GM12878 (cell line): ENCODE results near the gene DNAJB5. TPM values are rescaled to one million over a fixed set of nuclear protein-coding genes. Genes with fewer than 3 reads are reported as not detected.

ENCODE experiments used
- CBX5 ChIP-seq: sonication (generic); IDR thresholded peaks from 2 replicates; pipeline ENCODE4 v1.6.1; 2016; ENCODE audit warnings: low read depth, moderate library complexity, mild to moderate bottlenecking, inconsistent platforms
- CREB1 ChIP-seq: IDR thresholded peaks from 2 replicates; pipeline ENCODE4 v1.6.1; 2012; ENCODE audit warnings: low read depth, mild to moderate bottlenecking, inconsistent platforms
- HDAC2 ChIP-seq: fragments of 200-600 bp; sonication (generic); IDR thresholded peaks from 2 replicates; pipeline ENCODE4 v1.6.1; 2017
- HDGF ChIP-seq: fragments of 450-650 bp; IDR thresholded peaks from 2 replicates; pipeline ENCODE4 v1.6.1; 2016; ENCODE audit warnings: antibody characterized with exemption
- MYC ChIP-seq: IDR thresholded peaks from 2 replicates; pipeline ENCODE4 v1.6.1; 2011; ENCODE audit warnings: mild to moderate bottlenecking, low read length, moderate library complexity, inconsistent platforms; ENCODE audit not compliant: insufficient read depth, insufficient replicate concordance, insufficient read length, severe bottlenecking
- NRF1 ChIP-seq: conservative IDR thresholded peaks from 2 replicates; pipeline ENCODE4 v1.6.1; 2011; ENCODE audit warnings: mild to moderate bottlenecking, low read depth, low read length, improper control_type of control experiment
- POLR2AphosphoS2 ChIP-seq: IDR thresholded peaks from 2 replicates; pipeline ENCODE4 v1.6.1; 2011; ENCODE audit warnings: low read depth, mild to moderate bottlenecking, low read length, improper control_type of control experiment, moderate library complexity
- SIX5 ChIP-seq: IDR thresholded peaks from 2 replicates; pipeline ENCODE4 v1.6.1; 2011; ENCODE audit warnings: mild to moderate bottlenecking, low read depth, low read length, moderate library complexity; ENCODE audit not compliant: severe bottlenecking
- SMAD1 ChIP-seq: fragments of 450-650 bp; IDR thresholded peaks from 2 replicates; pipeline ENCODE4 v1.6.1; 2018; ENCODE audit warnings: mild to moderate bottlenecking, low read depth; ENCODE audit not compliant: partially characterized antibody
- SRF ChIP-seq, 2 experiments: IDR thresholded peaks; 2 replicates each; pipeline ENCODE4 v1.6.1; 2011; ENCODE audit warnings: low read depth in 2 of 2, low read length in 2 of 2, mild to moderate bottlenecking in 1 of 2, moderate library complexity in 1 of 2
- polyA plus RNA-seq, 11 experiments: library from polyadenylated mRNA; depleted of rRNA in 4 of 11; unstranded in 6 of 11; stranded (reverse) in 5 of 11; fragments of >200 nt; fragmentation: Nextera tagmentation in 4 of 11; fragmentation: Illumina TruSeq in 1 of 11; extraction: Ambion mirVana in 4 of 11; extraction: Trizol in 1 of 11; gene quantifications; 1 replicate in 1 of 11; 2 replicates in 10 of 11; pipeline versions ENCODE4 v1.2.1 to v1.2.3, GENCODE V29; 2011 to 2016; ENCODE audit warnings: inconsistent platforms in 2 of 11, missing spikeins in 2 of 11, low read depth in 1 of 11
- total RNA-seq, 4 experiments: library from RNA; depleted of rRNA in 3 of 4; stranded (reverse); fragments of >200 nt in 3 of 4; fragmentation: Illumina TruSeq in 1 of 4; extraction: Trizol in 1 of 4; gene quantifications; 2 replicates each; pipeline versions ENCODE4 v1.2.1 to v1.2.3, GENCODE V29; 2013 to 2021
- TF ChIP-seq, protein P1 (sequence below): fragments of 450-650 bp; IDR thresholded peaks from 2 replicates; pipeline ENCODE4 v1.6.1; 2017; ENCODE audit warnings: mild to moderate bottlenecking, low read depth, inconsistent platforms; ENCODE audit not compliant: poor library complexity, severe bottlenecking
- TF ChIP-seq, protein P2 (sequence below): IDR thresholded peaks from 2 replicates; pipeline ENCODE4 v1.6.1; 2011; ENCODE audit warnings: low read depth, mild to moderate bottlenecking, low read length, moderate library complexity, borderline replicate concordance; ENCODE audit errors: extremely low read depth
- TF ChIP-seq, protein P3 (sequence below): fragments of 450-650 bp; IDR thresholded peaks from 2 replicates; pipeline ENCODE4 v1.6.1; 2018; ENCODE audit warnings: mild to moderate bottlenecking, low read depth, moderate library complexity; ENCODE audit not compliant: partially characterized antibody
- TF ChIP-seq, protein P4 (sequence below): fragments of 450-650 bp; IDR thresholded peaks from 2 replicates; pipeline ENCODE4 v1.6.1; 2014; ENCODE audit warnings: mild to moderate bottlenecking
- TF ChIP-seq, protein P5 (sequence below): fragments of 450-650 bp; IDR thresholded peaks from 2 replicates; pipeline ENCODE4 v1.6.1; 2017; ENCODE audit warnings: mild to moderate bottlenecking, moderate library complexity

Gene DNAJB5
- total and polyA plus RNA-seq, 10 of the 15 experiments (the other 5 are each of a cell fraction or from before 2014, with no cell fraction given) = 0.92 to 13.3 (median 6.8) TPM

DNA sequence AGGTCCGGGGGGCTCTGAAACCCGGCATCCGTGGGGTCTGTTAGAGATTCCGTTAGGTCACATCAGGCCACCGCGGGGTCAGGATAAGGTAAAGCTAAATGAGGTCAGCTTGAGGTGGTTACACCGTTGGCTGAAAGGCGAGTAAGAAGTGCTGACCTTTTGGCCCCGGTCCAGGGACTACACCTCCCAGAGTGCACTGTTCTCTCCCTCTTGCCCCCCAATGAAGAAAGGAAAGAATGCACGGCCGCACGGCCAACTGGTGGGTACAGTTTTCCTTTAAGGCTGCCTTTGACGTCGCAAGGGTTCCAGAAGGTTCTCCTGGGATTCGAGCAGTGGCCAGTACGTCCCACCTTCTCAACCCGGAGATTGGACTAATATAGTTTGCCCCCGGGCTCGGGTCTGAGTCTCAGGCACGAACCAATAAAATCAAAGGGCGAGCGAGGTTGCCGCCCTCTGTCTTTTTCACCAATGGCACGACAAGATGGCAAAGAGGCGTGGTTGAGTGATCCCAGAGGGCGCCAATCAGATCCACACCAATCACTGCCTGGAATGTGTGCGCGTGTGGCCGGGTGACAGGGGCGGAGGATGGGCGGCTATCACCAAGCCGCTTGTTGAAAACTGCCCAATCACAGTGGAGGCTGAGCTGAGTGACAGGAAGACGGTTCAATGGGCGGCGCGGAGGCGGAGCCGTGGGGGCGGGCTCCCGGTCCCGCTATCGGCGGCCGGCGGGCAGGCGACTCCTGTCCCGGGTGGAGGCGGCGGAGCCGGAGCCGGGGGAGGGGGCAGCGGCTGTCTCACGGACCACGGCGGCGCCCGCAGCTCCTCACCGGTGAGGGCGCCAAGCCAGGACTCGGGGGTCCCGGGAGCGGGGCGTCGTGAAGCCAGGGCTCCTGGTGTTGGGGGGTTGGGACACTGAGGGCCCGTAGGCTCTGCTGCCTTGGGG lies at the start of gene DNAJB5 (continued):
- TF ChIP-seq CREB1 (no peak), SRF (IDR thresholded peaks at IDR 0.05; ENCODE audit: low read depth in 2 of 2, low read length in 2 of 2) (no peak), HDGF (no peak), NRF1 (peak; percentile 38; the same call in 1 of the 2 replicates), MYC (peak; percentile 36), CBX5 (no peak), SIX5 (peak; percentile 71), POLR2AphosphoS2 (no peak), HDAC2 (no peak), SMAD1 (peak; percentile 49)
- TF ChIP-seq, protein P1, sequence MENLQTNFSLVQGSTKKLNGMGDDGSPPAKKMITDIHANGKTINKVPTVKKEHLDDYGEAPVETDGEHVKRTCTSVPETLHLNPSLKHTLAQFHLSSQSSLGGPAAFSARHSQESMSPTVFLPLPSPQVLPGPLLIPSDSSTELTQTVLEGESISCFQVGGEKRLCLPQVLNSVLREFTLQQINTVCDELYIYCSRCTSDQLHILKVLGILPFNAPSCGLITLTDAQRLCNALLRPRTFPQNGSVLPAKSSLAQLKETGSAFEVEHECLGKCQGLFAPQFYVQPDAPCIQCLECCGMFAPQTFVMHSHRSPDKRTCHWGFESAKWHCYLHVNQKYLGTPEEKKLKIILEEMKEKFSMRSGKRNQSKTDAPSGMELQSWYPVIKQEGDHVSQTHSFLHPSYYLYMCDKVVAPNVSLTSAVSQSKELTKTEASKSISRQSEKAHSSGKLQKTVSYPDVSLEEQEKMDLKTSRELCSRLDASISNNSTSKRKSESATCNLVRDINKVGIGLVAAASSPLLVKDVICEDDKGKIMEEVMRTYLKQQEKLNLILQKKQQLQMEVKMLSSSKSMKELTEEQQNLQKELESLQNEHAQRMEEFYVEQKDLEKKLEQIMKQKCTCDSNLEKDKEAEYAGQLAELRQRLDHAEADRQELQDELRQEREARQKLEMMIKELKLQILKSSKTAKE = peak; percentile 56
- TF ChIP-seq, protein P2, sequence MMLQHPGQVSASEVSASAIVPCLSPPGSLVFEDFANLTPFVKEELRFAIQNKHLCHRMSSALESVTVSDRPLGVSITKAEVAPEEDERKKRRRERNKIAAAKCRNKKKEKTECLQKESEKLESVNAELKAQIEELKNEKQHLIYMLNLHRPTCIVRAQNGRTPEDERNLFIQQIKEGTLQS = no peak
- TF ChIP-seq, protein P3, sequence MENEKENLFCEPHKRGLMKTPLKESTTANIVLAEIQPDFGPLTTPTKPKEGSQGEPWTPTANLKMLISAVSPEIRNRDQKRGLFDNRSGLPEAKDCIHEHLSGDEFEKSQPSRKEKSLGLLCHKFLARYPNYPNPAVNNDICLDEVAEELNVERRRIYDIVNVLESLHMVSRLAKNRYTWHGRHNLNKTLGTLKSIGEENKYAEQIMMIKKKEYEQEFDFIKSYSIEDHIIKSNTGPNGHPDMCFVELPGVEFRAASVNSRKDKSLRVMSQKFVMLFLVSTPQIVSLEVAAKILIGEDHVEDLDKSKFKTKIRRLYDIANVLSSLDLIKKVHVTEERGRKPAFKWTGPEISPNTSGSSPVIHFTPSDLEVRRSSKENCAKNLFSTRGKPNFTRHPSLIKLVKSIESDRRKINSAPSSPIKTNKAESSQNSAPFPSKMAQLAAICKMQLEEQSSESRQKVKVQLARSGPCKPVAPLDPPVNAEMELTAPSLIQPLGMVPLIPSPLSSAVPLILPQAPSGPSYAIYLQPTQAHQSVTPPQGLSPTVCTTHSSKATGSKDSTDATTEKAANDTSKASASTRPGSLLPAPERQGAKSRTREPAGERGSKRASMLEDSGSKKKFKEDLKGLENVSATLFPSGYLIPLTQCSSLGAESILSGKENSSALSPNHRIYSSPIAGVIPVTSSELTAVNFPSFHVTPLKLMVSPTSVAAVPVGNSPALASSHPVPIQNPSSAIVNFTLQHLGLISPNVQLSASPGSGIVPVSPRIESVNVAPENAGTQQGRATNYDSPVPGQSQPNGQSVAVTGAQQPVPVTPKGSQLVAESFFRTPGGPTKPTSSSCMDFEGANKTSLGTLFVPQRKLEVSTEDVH = no peak
- TF ChIP-seq, protein P4, sequence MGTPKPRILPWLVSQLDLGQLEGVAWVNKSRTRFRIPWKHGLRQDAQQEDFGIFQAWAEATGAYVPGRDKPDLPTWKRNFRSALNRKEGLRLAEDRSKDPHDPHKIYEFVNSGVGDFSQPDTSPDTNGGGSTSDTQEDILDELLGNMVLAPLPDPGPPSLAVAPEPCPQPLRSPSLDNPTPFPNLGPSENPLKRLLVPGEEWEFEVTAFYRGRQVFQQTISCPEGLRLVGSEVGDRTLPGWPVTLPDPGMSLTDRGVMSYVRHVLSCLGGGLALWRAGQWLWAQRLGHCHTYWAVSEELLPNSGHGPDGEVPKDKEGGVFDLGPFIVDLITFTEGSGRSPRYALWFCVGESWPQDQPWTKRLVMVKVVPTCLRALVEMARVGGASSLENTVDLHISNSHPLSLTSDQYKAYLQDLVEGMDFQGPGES = peak; percentile 98
- TF ChIP-seq, protein P5, sequence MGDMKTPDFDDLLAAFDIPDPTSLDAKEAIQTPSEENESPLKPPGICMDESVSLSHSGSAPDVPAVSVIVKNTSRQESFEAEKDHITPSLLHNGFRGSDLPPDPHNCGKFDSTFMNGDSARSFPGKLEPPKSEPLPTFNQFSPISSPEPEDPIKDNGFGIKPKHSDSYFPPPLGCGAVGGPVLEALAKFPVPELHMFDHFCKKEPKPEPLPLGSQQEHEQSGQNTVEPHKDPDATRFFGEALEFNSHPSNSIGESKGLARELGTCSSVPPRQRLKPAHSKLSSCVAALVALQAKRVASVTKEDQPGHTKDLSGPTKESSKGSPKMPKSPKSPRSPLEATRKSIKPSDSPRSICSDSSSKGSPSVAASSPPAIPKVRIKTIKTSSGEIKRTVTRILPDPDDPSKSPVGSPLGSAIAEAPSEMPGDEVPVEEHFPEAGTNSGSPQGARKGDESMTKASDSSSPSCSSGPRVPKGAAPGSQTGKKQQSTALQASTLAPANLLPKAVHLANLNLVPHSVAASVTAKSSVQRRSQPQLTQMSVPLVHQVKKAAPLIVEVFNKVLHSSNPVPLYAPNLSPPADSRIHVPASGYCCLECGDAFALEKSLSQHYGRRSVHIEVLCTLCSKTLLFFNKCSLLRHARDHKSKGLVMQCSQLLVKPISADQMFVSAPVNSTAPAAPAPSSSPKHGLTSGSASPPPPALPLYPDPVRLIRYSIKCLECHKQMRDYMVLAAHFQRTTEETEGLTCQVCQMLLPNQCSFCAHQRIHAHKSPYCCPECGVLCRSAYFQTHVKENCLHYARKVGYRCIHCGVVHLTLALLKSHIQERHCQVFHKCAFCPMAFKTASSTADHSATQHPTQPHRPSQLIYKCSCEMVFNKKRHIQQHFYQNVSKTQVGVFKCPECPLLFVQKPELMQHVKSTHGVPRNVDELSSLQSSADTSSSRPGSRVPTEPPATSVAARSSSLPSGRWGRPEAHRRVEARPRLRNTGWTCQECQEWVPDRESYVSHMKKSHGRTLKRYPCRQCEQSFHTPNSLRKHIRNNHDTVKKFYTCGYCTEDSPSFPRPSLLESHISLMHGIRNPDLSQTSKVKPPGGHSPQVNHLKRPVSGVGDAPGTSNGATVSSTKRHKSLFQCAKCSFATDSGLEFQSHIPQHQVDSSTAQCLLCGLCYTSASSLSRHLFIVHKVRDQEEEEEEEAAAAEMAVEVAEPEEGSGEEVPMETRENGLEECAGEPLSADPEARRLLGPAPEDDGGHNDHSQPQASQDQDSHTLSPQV = no peak
